ENCODE data around the gene GINS1.

GINS1 gene

DNA sequence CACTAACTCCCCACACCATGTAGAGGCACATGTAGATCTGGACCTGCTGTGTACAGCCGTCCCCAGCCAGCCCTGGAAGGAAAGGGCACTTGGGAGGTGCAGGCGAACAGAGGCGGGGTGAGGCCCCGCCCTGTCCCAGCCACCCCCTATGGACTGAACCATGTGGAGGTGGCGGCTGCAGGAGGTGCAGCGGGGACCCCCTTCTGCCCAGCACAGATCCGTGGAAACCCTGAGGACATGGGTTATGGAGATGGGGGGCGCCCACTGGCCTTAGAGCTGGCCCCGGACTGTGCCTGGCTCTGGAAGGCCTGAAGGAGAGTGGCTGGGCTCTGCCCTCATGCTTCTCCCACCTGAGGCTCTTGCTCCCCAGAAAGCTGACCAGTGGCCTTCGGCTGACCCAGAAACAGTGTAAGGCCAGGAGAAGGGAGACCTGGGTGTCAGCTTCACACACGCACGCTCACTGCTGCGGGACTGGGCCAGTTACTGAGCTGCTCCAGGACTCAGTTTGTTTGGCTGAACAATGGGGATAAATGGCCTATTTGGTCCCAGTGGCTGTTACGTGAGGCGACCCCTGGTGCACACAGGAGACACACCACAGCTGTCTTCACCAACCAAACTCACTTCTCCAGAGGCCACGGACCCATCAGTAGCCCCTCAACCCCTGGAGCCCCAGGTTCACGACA lies 87.2 kb downstream of the GINS1 start:
- TF ChIP-seq, protein P1, sequence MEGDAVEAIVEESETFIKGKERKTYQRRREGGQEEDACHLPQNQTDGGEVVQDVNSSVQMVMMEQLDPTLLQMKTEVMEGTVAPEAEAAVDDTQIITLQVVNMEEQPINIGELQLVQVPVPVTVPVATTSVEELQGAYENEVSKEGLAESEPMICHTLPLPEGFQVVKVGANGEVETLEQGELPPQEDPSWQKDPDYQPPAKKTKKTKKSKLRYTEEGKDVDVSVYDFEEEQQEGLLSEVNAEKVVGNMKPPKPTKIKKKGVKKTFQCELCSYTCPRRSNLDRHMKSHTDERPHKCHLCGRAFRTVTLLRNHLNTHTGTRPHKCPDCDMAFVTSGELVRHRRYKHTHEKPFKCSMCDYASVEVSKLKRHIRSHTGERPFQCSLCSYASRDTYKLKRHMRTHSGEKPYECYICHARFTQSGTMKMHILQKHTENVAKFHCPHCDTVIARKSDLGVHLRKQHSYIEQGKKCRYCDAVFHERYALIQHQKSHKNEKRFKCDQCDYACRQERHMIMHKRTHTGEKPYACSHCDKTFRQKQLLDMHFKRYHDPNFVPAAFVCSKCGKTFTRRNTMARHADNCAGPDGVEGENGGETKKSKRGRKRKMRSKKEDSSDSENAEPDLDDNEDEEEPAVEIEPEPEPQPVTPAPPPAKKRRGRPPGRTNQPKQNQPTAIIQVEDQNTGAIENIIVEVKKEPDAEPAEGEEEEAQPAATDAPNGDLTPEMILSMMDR (conservative IDR thresholded peaks at IDR 0.05): no peak

DNA sequence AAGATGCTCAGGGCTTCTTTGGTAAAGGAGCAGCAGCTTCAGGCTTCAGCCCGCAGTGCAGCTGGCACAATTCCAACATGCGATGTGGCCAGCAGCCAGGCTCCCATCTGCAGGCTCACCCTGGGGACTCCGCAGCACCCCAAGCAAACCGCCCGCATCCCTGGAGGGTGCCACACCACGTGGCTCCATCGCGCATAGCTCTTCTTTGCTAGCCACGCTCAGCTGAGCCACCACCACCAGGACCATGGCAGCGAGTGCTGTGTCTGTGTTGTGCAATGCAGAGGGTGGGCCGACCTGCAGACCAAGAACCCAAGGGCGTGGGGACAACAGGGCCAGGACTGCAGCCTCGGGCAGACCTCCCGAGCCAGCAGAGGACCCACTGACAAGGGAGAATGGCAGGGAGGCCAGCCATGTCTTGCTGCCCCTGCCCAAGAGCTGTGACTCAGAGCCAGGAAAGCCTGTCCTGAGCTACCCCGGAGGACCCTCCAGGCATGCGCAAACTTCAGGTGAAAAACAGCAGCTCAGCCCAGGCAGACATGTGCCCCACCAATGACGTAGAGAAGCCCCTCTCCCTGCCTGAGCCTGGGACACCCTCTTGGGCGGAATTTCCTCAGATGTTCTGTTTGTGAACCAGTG lies 87.8 kb downstream of the GINS1 start:
- TF ChIP-seq, protein P1 (conservative IDR thresholded peaks at IDR 0.05): no peak
- no peak overlapping the region for H3K27ac ChIP-seq

More for the DNA sequence above, 87.2 kb downstream of the GINS1 start:
- no peak overlapping the region for H3K27ac ChIP-seq

DNA sequence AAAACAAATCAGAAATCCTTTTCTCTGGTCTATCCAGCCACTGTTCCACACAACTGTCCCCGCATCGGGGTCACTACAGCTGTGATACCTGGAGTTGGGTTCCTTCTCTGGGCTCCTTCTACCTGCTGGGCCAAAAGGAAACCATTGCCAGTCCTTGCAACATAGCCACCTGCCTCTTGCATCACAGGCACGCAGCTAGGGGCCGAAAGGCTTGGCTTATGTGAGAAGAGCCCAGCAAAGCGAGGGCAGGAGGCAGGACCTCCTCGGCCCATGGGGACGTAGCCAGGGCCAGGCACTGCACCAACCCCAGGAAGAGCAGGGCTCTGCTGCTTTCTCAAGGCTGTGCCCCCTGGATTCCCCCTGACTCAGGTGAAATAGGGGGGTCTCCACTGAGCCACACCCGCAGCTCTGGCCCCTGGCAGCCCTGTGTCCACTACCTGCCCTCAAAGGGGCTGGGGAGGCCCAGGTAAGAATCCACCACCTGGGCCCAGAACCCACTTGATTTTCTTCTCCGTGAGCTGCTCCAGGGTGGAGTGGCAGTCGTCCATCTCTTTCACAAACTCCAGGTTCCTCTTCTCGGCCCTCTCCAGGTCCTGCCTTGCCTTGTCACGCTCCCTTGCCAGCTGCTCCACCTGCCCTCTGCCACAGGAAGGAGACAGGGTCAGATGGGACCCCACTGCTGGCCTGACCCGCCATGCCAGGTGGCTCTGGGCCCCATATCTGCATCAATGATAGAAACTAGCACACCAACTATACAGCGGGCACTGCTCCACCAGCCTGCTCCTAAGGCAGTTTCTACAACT lies 88.9 kb downstream of the GINS1 start:
- peak overlapping the region; percentile 70 for H3K27ac ChIP-seq
- TF ChIP-seq, protein P1 (conservative IDR thresholded peaks at IDR 0.05): no peak

DNA sequence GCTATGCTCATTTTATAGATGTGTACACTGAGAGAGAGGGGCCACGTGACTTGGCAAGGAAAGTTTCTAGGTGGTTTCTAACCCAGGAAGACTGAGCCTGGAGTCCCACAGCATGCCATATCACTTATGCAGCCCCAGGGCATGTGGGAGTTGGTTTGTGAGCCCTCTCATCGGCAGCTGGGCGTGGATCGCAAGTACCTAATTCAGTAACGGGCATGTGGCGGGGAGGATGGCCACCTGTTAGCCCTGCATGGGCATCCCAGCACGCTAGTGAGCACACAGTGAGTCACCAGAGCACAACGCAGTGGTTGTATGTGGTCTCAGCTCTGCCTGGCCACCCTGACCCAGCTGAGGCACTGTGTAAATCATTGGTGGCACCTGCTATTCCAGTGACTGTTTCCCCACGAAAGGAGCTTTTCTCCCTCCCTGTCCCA lies 89.5 kb downstream of the GINS1 start:
- H3K27ac ChIP-seq: peak overlapping the region; percentile 70
- TF ChIP-seq, protein P1 (conservative IDR thresholded peaks at IDR 0.05): no peak

DNA sequence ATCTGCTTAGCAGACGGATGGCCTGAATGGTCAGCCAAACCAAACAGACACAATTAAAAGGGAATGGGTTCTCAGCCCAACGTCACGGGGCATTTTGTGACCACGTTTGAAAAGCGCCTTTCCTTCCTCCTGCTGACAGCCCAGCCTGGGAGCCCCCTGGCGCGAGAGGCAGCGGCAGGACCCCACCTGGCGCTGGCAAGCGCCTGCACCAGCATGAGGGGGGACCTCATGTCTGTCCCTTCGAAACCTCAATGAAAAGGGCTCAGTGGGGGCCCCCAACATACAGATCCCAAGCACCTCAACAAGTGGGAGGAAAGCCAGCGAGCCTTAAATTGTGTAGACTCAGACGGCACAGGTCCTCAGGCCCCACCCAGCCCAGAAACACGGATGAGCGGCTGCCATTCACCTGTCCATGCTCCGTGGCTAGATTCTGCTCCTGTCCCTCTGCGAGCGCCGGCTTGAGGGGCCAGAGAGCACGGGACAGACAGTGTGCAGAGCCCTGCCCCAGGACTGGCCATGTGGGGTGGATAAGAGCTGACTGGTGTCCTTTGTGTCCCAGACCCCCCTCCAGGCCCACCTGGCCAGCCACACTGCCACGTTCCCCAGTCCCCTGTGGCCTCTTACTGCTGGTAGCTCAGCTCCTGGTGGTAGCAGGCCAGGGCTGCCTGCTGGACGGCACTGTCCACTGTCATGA lies 90.3 kb downstream of the GINS1 start:
- TF ChIP-seq, protein P1 (conservative IDR thresholded peaks at IDR 0.05): no peak
- H3K27ac ChIP-seq: peak overlapping the region; percentile 70
